ENCODE measurements around the gene ARHGAP26.
"Not testable (repeated sequence)": the region's sequence is repeated elsewhere in the genome, so short reads cannot be mapped to it uniquely, and the experiment has no call there.

Gene ARHGAP26

DNA sequence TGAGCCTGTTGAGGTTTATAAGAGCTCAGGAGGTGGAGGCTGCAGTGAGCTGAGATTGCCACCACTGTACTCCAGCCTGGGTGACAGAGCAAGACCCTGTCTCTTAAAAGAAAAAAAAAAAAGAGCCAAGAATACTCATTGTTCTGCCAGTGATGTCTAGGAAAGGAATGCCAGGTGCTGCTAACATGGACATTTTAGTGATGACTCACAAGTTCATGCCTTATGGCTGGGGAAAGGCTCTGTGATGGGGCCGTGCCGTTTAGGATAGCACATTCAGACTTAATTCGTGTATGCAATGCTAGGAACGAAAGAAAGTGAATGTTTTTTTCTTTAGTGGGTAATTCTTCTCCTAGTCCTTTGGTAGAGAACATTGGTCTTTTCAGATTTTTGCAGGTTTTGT lies 134.2 kb downstream of the ARHGAP26 start:
- DNase-seq (ENCODE audit: low spot score) = no peak

DNA sequence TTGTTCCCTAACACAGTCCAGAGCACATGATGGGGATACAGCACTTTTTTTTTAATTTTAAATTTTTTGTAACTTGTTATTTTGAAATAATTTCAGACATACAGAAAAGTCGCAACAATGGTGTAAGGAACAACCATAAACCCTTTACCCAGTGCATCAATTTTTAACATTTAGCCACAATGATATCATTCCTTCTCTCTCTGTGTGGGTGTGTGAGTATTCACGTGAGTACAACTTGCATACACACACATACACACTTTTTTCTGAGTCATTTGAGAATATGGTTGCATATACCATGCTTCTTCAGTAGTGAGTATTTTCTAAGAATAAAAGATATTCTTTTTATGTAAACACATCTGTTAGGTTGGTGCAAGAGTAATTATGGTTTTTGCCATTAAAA lies 135.2 kb downstream of the ARHGAP26 start:
- no peak for DNase-seq (ENCODE audit: low spot score)

GRCh38 chr5:142906863-142907671 lies 136.9 kb downstream of the ARHGAP26 start:
- DNase-seq (ENCODE audit: low spot score) = no peak

DNA sequence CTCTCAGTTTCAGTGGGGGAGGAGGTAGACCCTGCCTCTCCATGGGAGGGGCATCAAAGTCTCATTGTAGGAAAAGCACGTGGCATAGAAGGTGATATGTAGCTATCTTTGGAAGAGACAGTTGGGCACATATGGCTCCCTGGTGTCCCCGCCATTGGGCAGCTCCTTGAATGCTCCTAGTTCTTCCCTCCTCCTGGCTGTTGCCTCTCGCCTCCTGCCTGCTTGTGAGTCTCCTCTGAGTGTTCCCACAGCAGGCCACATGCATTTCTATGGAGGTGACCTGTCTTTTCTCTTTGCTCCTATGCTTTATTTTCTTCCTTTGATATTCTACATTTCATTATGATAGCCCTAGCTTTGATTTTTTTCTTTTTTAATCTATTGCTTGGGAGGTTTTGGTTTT lies 138.5 kb downstream of the ARHGAP26 start:
- DNase-seq (ENCODE audit: low spot score) = no peak

DNA sequence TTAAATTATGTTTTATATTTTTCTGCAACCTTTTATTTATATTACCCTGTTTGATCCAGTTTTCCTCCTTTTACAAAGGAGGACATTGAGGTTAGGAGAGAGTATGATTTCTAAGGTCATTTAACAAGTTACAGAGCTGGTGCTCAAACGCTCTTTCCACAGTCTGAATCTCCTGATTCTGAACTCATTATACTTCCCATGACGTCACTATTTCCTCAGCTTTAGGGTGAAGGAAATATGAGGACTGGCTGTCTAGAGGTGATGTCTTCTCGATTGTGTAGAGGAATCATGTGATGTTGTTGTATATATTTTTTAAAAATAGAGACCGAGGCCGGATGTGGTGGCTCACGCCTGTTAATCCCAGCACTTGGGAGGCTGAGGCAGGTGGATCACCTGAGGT lies 140.0 kb downstream of the ARHGAP26 start:
- no peak for DNase-seq (ENCODE audit: low spot score)

- DNase-seq (ENCODE audit: low spot score) = no peak
These were observed 141.0 kb downstream of the ARHGAP26 start for GRCh38 chr5:142911170-142911569.

- no peak for DNase-seq (ENCODE audit: low spot score)
These were observed 141.6 kb downstream of the ARHGAP26 start for GRCh38 chr5:142911775-142912174.

- no peak for DNase-seq (ENCODE audit: low spot score)
These were observed 143.7 kb downstream of the ARHGAP26 start for GRCh38 chr5:142913728-142914338.

DNA sequence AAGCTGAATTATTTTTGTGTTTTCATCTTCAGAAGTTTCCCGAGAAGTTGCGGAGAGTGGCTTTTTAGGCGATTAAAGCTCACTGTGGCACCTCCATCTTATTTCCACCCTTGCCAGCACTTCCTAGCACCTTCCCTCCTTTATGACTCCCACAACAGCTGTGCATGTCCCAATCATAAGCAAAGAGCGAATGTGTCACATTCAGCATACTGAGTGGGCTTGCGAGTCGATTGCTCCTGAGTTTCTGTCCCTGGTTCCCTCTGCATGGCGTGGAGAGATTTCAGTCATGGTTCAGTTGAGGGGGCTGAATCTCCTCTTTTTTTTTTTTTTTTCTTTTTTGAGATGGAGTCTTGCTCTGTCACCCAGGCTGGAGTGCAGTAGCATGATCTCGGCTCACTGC lies 144.9 kb downstream of the ARHGAP26 start:
- no peak for DNase-seq (ENCODE audit: low spot score)

DNA sequence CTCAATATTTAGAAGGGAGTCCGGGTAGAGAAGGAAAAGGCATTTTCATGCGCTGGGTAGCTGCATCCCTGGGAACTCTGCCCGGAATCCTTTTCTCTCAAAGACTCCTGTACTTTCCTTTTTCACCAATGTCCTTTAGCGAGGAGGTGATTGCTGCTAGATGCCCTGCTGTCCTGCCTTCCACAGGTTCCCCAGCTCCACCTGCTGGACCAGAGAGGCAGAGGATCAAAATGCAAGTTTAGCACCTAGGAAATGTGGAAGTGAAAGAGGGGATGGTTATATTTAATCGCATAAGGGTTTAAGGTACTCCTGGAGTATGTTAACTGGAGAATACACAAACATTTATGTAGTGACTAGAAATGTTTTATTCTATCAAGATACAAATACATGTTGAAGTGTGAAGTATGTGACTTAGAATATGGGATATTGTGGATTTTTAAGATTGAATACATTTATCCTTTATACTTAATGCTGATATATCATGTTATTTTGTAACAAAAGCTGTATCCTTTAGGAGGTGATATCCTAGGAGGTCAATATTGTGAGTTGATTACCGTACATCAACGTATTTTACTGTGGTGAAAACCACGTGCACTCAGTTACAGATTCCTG lies 145.7 kb downstream of the ARHGAP26 start:
- peak; percentile 52 for DNase-seq (ENCODE audit: low spot score)

DNA sequence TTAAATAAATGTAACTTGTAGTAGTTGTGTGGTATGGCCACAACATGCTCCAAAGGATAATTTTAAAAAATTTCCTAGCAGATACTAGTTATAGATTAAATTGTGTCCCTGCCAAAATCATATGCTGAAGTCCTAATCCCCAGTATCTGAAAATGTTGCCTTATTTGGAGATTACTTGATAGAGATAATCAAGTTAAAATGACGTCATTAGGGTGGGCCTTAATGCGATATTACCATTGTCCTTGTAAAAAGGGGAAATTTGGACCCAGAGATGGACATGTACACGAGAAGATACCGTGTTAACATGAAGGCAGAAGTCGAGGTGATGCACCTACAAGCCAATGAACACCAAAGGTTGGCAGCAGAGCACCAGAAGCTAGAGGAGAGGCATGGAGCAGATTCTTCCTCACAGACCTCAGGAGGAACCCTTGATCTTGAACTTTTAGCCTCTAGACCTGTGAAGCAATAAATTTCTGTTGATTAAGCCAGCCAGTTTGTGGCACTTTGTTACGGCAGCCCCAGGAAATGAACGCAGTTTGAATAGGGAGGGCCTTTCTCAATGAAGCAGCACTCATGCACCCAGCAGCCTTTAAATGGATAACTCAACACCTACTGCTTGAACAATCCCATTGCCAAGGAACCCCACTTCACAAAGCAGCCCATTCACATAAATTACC lies 148.9 kb downstream of the ARHGAP26 start:
- DNase-seq (ENCODE audit: low spot score) = no peak

- DNase-seq (ENCODE audit: low spot score) = no peak
These were observed 150.9 kb downstream of the ARHGAP26 start for GRCh38 chr5:142920849-142921612.

DNA sequence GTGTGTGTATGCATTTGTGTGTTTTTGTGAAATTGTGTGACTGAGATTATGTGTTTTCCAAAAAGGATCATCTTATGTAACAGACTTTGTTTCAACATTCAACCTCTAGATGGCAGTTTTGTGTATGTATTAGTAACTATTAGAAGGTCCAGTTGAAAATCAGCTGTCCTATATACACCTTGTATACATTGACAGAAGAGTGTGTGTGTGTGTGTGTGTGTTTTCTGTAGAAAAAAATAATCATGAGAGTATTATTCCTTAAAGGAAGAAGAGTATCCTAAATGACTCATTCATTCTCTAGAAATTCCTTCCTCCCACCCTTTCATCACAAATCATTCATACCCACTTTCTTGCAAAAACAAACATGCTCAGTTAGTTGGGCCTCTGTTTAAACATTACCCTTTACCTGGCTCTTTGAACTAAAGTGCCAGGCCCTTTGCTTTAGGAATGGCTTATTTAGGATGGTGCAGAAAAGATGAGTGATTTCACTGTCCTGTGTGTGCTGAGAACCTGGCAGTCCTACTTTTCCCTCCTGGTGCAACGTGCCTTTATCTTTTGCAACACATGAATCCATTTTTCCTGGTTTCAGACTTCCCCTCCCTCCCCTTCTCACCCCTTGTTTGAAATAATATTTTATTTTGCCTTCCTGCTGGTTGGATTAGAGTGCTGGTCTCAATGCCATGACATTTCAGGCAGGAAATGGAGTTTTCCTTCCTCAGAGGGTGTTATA lies 152.2 kb downstream of the ARHGAP26 start:
- DNase-seq (ENCODE audit: low spot score) = no peak

DNA sequence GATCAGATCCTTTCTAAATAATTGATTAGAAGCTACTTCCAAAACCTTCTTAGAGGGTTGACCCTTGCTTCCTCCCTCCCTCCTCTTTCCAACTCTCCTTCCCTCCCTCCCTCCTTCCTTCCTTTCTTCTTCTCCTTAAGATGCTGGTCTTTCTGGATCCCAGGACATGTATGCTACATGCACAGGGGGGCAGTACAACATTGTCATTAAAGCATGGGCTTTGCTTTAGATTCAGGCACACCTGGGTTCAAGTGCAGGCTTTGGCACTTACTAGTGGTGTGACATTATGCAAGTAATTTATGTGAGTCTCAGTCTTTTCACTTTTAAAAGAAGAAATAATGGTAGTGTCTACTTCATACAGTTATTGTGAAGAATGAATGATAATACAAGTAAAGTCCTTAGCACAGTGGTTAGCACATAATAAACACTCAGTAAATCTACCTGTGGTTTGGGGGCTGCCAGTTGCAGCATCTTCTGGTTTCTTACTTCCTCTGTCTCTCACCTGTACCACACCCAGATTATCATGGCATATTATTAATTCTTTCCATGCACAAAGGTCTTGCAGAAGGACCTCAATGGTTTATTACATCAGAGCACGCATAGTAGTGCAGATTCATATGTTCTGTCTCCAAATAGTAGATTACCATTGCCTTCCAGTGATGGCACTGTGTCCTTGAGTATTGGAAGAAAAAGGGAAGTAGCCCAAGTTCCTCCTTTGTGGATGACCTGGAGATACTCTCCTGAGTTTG lies 154.1 kb downstream of the ARHGAP26 start:
- no peak for DNase-seq (ENCODE audit: low spot score)

GRCh38 chr5:142925795-142926194 lies 155.6 kb downstream of the ARHGAP26 start:
- no peak for DNase-seq (ENCODE audit: low spot score)

DNA sequence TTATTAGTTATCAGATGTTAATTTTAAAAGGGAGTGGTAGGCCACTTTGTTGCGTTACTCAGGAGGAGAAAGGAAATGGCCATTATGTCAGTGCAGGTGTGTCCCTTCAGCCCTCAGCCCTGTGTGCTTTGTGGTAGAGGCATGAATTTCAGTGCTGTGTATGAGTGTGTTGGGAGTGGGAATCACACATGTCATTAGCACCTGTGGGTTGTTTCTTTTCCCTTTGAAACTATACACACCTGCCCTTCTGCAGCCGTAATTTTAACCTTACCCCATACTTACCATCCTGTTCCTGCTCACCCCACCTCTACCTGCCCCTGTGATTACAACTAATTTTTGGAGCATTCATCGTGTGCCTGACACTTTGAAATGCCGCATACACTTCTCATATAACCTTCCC lies 156.4 kb downstream of the ARHGAP26 start:
- DNase-seq (ENCODE audit: low spot score) = no peak

- not testable (repeated sequence) for DNase-seq (ENCODE audit: low spot score)
These were observed 158.8 kb downstream of the ARHGAP26 start for GRCh38 chr5:142928999-142929398.

- DNase-seq (ENCODE audit: low spot score) = no peak
These were observed 159.4 kb downstream of the ARHGAP26 start for GRCh38 chr5:142929587-142929986.

DNA sequence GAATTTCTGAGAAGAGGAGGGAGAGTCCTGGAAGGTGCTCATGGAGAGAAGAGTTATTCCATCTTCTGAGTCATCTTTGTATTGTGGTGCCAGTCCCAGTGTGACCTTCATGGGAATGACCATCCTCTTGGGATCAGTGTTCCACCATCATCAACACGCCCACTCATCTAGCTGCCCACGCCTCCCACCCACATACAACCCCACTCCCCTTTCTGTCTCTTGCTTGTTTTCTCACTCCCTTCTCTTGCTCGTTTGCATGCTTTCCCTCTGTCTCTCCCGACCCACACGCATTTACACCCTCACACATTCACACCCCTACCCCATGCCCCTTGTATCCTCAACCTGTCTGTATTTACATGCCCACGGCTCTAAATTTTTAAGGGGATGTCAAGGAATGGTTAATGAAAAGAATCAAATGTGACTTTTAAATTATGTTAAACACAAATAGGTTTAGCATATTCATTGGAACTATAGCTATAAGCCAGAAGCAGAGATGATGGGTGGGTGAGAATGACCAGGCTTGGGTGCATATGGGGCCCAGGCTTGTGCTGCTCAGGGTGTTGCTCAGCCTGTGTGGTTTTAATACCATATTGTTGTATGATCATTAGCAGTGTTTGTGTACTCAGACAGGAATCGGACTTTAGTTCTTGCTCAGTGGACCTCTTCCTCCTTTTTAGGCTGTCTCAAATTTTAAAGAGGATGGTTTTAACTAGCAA lies 160.4 kb downstream of the ARHGAP26 start:
- no peak for DNase-seq (ENCODE audit: low spot score)

All from germinal center (tissue), 1 donor.